ENCODE measurements around the gene OSBP2. TPM values are rescaled to one million over a fixed set of nuclear protein-coding genes. Genes with fewer than 3 reads are reported as not detected.

The OSBP2 gene
- total RNA-seq, 1 experiment from 2014 or later = 10.2 TPM

DNA sequence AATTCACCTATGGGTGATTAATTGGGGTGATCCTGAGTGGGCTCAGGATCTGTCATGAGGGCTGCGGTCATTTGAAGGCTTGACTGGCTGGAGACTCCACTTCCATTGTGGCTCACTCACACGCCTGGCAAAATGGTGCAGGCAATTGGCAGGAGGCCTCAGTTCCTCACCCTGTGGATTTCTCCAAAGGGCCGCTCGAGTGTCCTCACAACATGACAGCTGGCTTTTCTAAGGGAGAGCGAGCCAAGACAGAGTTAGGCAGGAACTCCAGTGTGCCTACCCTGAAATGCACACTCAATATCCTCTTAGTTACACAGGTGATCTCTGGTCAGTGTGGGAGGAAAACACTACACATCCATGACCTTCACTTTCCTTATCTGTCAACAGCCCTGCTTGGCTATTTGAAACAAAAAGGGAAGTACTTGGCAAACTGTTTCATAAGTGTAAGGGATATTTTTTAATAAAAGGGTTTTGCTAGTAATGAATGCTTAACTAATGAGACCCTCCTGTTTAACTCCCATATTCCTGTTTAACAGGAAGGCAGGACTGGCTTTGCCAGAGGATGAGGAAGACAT lies 25.7 kb downstream of the OSBP2 start:
- ChIA-PET POLR2A (ENCODE audit: unreplicated experiment) (no interaction called here), CTCF (no interaction called here)
- no peak for ATAC-seq
- intact Hi-C loops (cut with micrococcal nuclease) = no loop called here
- Histone ChIP-seq H2AFZ (ENCODE audit: low read length) (no peak overlapping the region), H3K9ac (ENCODE audit: low read length) (no peak overlapping the region), H4K20me1 (ENCODE audit: low read length) (no peaks in the 10 kb centered on the region), H3K4me2 (ENCODE audit: low read length) (no peak overlapping the region), H3K4me3 (ENCODE audit: low read length) (no peak overlapping the region), H3F3A (ENCODE audit: low read length, unreplicated experiment) (no peaks in the 10 kb centered on the region), H3K9me2 (replicated peaks; ENCODE audit: low read length) (no peaks in the 10 kb centered on the region), H3K27me3 (ENCODE audit: low read length) (no peaks in the 10 kb centered on the region), H3K4me1 (ENCODE audit: insufficient read depth, low read length) (peaks cover 21% of the 10 kb centered on the region), H3K36me3 (ENCODE audit: low read depth, low read length) (no peaks in the 10 kb centered on the region), H3K79me2 (ENCODE audit: low read length) (no peaks in the 10 kb centered on the region), H3K9me3 (ENCODE audit: low read length) (no peaks in the 10 kb centered on the region), H3K27ac (ENCODE audit: low read length) (no peak overlapping the region)
- no TSS peak for BruUV-seq (replicated peaks)
- DNase-seq = no peak
- TF ChIP-seq, protein P1, sequence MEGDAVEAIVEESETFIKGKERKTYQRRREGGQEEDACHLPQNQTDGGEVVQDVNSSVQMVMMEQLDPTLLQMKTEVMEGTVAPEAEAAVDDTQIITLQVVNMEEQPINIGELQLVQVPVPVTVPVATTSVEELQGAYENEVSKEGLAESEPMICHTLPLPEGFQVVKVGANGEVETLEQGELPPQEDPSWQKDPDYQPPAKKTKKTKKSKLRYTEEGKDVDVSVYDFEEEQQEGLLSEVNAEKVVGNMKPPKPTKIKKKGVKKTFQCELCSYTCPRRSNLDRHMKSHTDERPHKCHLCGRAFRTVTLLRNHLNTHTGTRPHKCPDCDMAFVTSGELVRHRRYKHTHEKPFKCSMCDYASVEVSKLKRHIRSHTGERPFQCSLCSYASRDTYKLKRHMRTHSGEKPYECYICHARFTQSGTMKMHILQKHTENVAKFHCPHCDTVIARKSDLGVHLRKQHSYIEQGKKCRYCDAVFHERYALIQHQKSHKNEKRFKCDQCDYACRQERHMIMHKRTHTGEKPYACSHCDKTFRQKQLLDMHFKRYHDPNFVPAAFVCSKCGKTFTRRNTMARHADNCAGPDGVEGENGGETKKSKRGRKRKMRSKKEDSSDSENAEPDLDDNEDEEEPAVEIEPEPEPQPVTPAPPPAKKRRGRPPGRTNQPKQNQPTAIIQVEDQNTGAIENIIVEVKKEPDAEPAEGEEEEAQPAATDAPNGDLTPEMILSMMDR (conservative IDR thresholded peaks at IDR 0.05; ENCODE audit: low read depth, low read length) = no peak
- no peak for TF ChIP-seq EZH2phosphoT487 (IDR thresholded peaks at IDR 0.05; ENCODE audit: borderline replicate concordance, low read length)
- no peak for TF ChIP-seq EZH2 (IDR thresholded peaks at IDR 0.05; ENCODE audit: low read length, unreplicated experiment)

DNA sequence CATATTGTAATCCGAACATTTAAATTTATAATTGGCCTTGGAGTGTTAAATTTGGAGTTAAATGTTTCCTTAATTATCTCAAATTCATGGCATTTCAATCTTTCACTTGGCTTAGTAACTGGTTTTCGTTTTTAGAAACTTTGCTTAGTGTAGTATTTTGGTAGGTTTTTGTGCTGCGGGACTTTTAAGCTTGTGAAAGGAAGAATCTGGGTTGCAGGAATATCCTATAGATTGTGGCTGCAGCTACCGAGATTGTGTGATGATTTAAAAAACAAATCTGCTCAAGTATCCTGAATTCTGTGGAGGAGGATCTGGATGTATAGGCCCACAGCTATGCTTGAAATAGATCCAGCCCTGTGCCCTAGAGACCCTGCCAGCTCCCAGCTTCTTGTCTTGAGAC lies 27.1 kb downstream of the OSBP2 start:
- intact Hi-C loops (cut with micrococcal nuclease) = no loop called here
- TF ChIP-seq, protein P1 (conservative IDR thresholded peaks at IDR 0.05; ENCODE audit: low read depth, low read length) = no peak
- Histone ChIP-seq H3K9me3 (ENCODE audit: low read length) (no peaks in the 10 kb centered on the region), H4K20me1 (ENCODE audit: low read length) (no peaks in the 10 kb centered on the region), H3K4me2 (ENCODE audit: low read length) (no peak overlapping the region), H3K4me1 (ENCODE audit: insufficient read depth, low read length) (peaks cover 19% of the 10 kb centered on the region), H3K9me2 (replicated peaks; ENCODE audit: low read length) (no peaks in the 10 kb centered on the region), H3K27me3 (ENCODE audit: low read length) (no peaks in the 10 kb centered on the region), H3K4me3 (ENCODE audit: low read length) (no peak overlapping the region), H3K36me3 (ENCODE audit: low read depth, low read length) (no peaks in the 10 kb centered on the region), H3K9ac (ENCODE audit: low read length) (no peak overlapping the region), H3K79me2 (ENCODE audit: low read length) (no peaks in the 10 kb centered on the region), H2AFZ (ENCODE audit: low read length) (no peak overlapping the region), H3K27ac (ENCODE audit: low read length) (no peak overlapping the region), H3F3A (ENCODE audit: low read length, unreplicated experiment) (no peaks in the 10 kb centered on the region)
- no TSS peak for BruUV-seq (replicated peaks)
- POLR2A ChIA-PET (ENCODE audit: unreplicated experiment) = no interaction called here
- DNase-seq = no peak
- CTCF ChIA-PET = no interaction called here
- no peak for ATAC-seq

DNA sequence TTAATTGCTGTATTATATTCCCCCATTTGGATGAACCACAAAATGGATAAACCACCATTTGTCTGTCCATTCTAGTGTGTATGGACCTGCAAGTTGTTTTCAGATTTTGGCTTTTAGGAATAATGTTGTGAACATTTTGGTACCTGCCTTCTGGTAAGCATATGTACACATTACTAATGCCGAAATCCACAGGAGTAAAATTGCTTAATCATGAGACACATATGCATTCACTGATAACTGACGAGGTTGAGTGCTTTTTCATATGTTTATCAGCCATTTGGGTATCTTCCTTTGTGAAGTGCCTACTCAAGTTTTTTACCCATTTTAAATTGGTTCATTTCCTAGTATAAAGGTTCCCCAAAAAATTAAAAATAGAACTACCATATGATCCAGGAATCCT lies 34.2 kb downstream of the OSBP2 start:
- BruUV-seq (replicated peaks) = no TSS peak
- Histone ChIP-seq H2AFZ (ENCODE audit: low read length) (no peak overlapping the region), H3K4me1 (ENCODE audit: insufficient read depth, low read length) (peaks cover 11% of the 10 kb centered on the region), H4K20me1 (ENCODE audit: low read length) (no peaks in the 10 kb centered on the region), H3K9me3 (ENCODE audit: low read length) (no peaks in the 10 kb centered on the region), H3K79me2 (ENCODE audit: low read length) (no peaks in the 10 kb centered on the region), H3F3A (ENCODE audit: low read length, unreplicated experiment) (no peaks in the 10 kb centered on the region), H3K27me3 (ENCODE audit: low read length) (no peaks in the 10 kb centered on the region), H3K27ac (ENCODE audit: low read length) (no peak overlapping the region), H3K4me3 (ENCODE audit: low read length) (no peak overlapping the region), H3K4me2 (ENCODE audit: low read length) (no peak overlapping the region), H3K36me3 (ENCODE audit: low read depth, low read length) (no peaks in the 10 kb centered on the region), H3K9ac (ENCODE audit: low read length) (no peak overlapping the region), H3K9me2 (replicated peaks; ENCODE audit: low read length) (no peaks in the 10 kb centered on the region)
- DNase-seq = no peak
- ChIA-PET POLR2A (ENCODE audit: unreplicated experiment) (no interaction called here), CTCF (no interaction called here)
- TF ChIP-seq EZH2phosphoT487 (IDR thresholded peaks at IDR 0.05; ENCODE audit: borderline replicate concordance, low read length) (no peak), EZH2 (IDR thresholded peaks at IDR 0.05; ENCODE audit: low read length, unreplicated experiment) (no peak)
- TF ChIP-seq, protein P1 (conservative IDR thresholded peaks at IDR 0.05; ENCODE audit: low read depth, low read length) = no peak
- ATAC-seq = no peak
- intact Hi-C loops (cut with micrococcal nuclease) = no loop called here

Data from PC-3 (cell line).